GM06990 (cell line): ENCODE data around the gene SPACA5B.
"Not testable (repeated sequence)": the region's sequence is repeated elsewhere in the genome, so short reads cannot be mapped to it uniquely, and the experiment has no call there.

ENCODE experiments used
- DNase-seq: peaks from one replicate; pipeline ENCODE4 v3.0.0-alpha.2; 2011; ENCODE audit not compliant: insufficient read length; ENCODE audit errors: extremely low read depth
- H3K27me3 ChIP-seq: replicated peaks from 2 replicates; pipeline ENCODE4 v1.6.0; 2011; ENCODE audit warnings: low read length; ENCODE audit not compliant: control insufficient read depth, insufficient read depth
- H3K36me3 ChIP-seq: 2 replicates; pipeline ENCODE4 v1.5.1; 2011; ENCODE audit warnings: low read length; ENCODE audit not compliant: control insufficient read depth, insufficient read depth
- H3K4me3 ChIP-seq: replicated peaks from 2 replicates; pipeline ENCODE4 v1.5.1; 2011; ENCODE audit warnings: low read depth, mild to moderate bottlenecking, control low read depth, low read length
- TF ChIP-seq, protein P1 (sequence below): IDR thresholded peaks from 2 replicates; pipeline ENCODE4 v1.5.1; 2011; ENCODE audit warnings: low read length, control low read depth, mild to moderate bottlenecking, inconsistent platforms; ENCODE audit not compliant: insufficient read depth, poor library complexity, severe bottlenecking

The SPACA5B gene

DNA sequence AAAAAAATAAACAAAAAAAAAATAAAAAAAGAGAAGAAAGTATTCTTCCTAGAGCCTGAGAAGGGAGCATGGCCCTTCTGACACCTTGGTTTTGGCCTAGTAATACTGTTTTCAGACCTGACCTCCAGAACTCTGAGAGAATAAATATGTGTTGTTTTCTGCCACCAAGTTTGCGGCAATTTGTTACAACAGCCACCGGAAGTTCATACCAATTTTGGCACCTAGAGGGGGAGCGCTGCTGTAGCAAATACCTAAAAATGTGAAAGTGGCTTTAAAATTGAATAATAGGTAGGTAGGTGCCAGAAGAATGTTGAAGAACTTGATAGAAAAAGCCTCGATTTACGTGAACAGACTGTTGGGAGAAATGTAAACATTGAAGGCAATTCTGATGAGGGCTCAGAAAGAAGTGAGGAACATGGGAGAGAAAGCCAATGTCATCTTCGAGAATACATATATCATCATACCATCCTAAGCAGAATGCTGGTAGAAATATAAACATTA lies 27.5 kb upstream of the SPACA5B start:
- no peaks in the 10 kb centered on the region for H3K36me3 ChIP-seq
- no peak overlapping the region for H3K4me3 ChIP-seq
- TF ChIP-seq, protein P1, sequence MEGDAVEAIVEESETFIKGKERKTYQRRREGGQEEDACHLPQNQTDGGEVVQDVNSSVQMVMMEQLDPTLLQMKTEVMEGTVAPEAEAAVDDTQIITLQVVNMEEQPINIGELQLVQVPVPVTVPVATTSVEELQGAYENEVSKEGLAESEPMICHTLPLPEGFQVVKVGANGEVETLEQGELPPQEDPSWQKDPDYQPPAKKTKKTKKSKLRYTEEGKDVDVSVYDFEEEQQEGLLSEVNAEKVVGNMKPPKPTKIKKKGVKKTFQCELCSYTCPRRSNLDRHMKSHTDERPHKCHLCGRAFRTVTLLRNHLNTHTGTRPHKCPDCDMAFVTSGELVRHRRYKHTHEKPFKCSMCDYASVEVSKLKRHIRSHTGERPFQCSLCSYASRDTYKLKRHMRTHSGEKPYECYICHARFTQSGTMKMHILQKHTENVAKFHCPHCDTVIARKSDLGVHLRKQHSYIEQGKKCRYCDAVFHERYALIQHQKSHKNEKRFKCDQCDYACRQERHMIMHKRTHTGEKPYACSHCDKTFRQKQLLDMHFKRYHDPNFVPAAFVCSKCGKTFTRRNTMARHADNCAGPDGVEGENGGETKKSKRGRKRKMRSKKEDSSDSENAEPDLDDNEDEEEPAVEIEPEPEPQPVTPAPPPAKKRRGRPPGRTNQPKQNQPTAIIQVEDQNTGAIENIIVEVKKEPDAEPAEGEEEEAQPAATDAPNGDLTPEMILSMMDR: no peak
- no peaks in the 10 kb centered on the region for H3K27me3 ChIP-seq
- DNase-seq: no peak

- Histone ChIP-seq H3K4me3 (no peak overlapping the region), H3K36me3 (no peaks in the 10 kb centered on the region), H3K27me3 (no peaks in the 10 kb centered on the region)
- TF ChIP-seq, protein P1: no peak
- no peak for DNase-seq
Measured at GRCh38 chrX:48107717-48108116, 22.7 kb upstream of the SPACA5B start.

- not testable (repeated sequence) for H3K36me3 ChIP-seq, H3K27me3 ChIP-seq, DNase-seq, H3K4me3 ChIP-seq
Measured at GRCh38 chrX:48125286-48125685, 5.1 kb upstream of the SPACA5B start.

GRCh38 chrX:48132308-48132844 lies 1.9 kb downstream of the SPACA5B start:
- DNase-seq, H3K27me3 ChIP-seq, H3K4me3 ChIP-seq, H3K36me3 ChIP-seq: not testable (repeated sequence)

DNA sequence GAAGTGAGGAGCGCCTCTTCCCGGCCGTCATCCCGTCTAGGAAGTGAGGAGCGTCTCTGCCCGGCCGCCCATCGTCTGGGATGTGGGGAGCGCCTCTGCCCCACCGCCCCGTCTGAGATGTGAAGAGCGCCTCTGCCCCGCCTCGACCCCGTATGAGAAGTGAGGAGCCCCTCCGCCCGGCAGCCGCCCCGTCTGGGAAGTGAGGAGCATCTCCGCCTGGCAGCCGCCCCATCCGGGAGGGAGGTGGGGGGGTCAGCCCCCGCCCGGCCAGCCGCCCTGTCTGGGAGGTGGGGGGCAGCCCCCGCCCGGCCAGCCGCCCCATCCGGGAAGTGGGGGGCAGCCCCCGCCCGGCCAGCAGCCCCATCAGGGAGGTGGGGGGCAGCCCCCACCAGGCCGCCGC lies 8.7 kb downstream of the SPACA5B start:
- H3K27me3 ChIP-seq: not testable (repeated sequence)

GRCh38 chrX:48141810-48142508 lies 11.5 kb downstream of the SPACA5B start:
- not testable (repeated sequence) for DNase-seq, H3K36me3 ChIP-seq, H3K27me3 ChIP-seq, H3K4me3 ChIP-seq

More for the DNA sequence above, 8.7 kb downstream of the SPACA5B start:
- H3K36me3 ChIP-seq, H3K4me3 ChIP-seq, DNase-seq: not testable (repeated sequence)

DNA sequence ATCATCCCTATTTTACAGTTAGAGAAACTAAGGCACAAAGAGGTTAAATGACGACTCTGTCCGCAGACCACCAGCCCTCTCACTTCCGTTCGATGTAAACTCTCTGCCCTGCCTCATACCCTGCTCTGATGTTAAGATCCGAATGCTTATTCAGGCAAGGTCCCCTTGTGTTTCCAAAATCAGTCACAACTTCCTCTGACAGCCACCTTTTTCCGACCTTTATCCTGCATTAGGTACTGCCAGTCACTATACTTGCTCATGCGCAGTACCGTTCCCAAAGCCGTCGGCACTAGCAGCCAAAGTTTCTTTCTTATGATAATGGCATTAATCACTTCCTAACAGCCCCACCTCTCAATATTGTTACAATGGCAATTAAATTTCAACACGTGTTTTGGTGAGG lies 12.3 kb downstream of the SPACA5B start:
- DNase-seq, H3K27me3 ChIP-seq, H3K4me3 ChIP-seq, H3K36me3 ChIP-seq: not testable (repeated sequence)

DNA sequence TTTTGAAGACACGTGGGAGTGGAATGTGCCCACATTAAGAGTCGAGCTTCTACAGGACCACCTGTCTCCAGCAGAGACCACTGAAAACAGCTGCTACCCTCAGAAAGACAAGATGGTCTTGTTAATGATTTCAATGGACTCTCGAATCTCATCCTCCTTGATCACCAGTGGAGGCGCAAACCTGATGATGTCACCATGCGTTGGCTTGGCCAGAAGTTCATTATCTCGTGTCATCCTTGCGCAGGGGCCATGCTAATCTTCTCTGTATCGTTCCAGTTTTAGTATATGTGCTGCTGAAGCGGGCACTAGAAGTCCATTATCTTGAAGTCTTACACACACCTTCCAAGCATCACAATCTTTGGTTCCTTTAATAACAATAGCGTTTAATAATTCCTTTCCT lies 23.3 kb downstream of the SPACA5B start:
- DNase-seq: no peak
- Histone ChIP-seq H3K27me3 (no peaks in the 10 kb centered on the region), H3K4me3 (no peak overlapping the region), H3K36me3 (no peaks in the 10 kb centered on the region)
- TF ChIP-seq, protein P1: no peak
